Gastrocnemius medialis (tissue), 4 donors: Measurements from ENCODE around the gene PSD4. TPM values are rescaled to one million over a fixed set of nuclear protein-coding genes. Genes with fewer than 3 reads are reported as not detected.

Experiments
- ATAC-seq, 2 donors: fragments of 150-250 bp; one replicate each; pipeline ENCODE4 v1.9.1; 2016
- DNase-seq, 2 donors: peaks; one replicate each; pipeline ENCODE4 v3.0.0-alpha.2; 2019
- H3K27ac ChIP-seq, 4 donors: fragments of 200-600 bp; sonication (generic); 1 replicate in 1 of 4; 2 replicates in 3 of 4; pipeline ENCODE4 v1.5.1; 2016 to 2018; ENCODE audit warnings: mild to moderate bottlenecking in 2 of 4, moderate library complexity in 1 of 4
- H3K27me3 ChIP-seq, 3 donors: fragments of 200-600 bp; sonication (generic) in 2 of 3; 1 replicate in 1 of 3; 2 replicates in 2 of 3; pipeline versions ENCODE4 v1.5.1 to v1.6.0; 2016 to 2019; ENCODE audit warnings: mild to moderate bottlenecking in 1 of 3, moderate library complexity in 1 of 3
- H3K36me3 ChIP-seq, 2 donors: fragments of 200-600 bp; sonication (generic) in 1 of 2; one replicate each; pipeline ENCODE4 v1.5.1; 2017 to 2018
- H3K4me1 ChIP-seq, 2 donors: fragments of 200-600 bp; sonication (generic) in 1 of 2; one replicate each; pipeline ENCODE4 v1.5.1; 2016 to 2017; ENCODE audit warnings: mild to moderate bottlenecking in 2 of 2
- H3K4me3 ChIP-seq, 4 donors: fragments of 200-600 bp; sonication (generic) in 3 of 4; 1 replicate in 1 of 4; 2 replicates in 3 of 4; pipeline ENCODE4 v1.5.1; 2016 to 2019; ENCODE audit warnings: mild to moderate bottlenecking in 2 of 4
- H3K9me3 ChIP-seq, 3 donors: fragments of 200-600 bp; sonication (generic) in 2 of 3; 1 replicate in 1 of 3; 2 replicates in 2 of 3; pipeline ENCODE4 v1.5.1; 2016 to 2019
- CTCF ChIP-seq, 5 experiments: fragments of 450-650 bp in 3 of 5; fragments of 200-600 bp in 2 of 5; sonication (generic) in 2 of 5; IDR thresholded peaks in 4 of 5; conservative IDR thresholded peaks in 1 of 5; 1 replicate in 4 of 5; 2 replicates in 1 of 5; pipeline ENCODE4 v1.5.1; 2016 to 2019; ENCODE audit warnings: antibody characterized with exemption in 5 of 5, mild to moderate bottlenecking in 3 of 5, moderate library complexity in 3 of 5
- POLR2A ChIP-seq, 2 donors: fragments of 450-650 bp; IDR thresholded peaks; one replicate each; pipeline ENCODE4 v1.6.1; 2017; ENCODE audit warnings: antibody characterized with exemption in 2 of 2, mild to moderate bottlenecking in 2 of 2, moderate library complexity in 2 of 2
- in situ Hi-C, 4 donors: fragments of 200-750 bp; cut with MboI; loops; one replicate each; pipeline versions ENCODE4 v1.15.0 to v1.8.0; 2017; ENCODE audit warnings: low sequenced_read_pairs in 4 of 4
- intact Hi-C: fragments of 100-400 bp; cut with DNase I; formaldehyde crosslinking; loops from one replicate; pipeline ENCODE4 v1.15.1; 2023; ENCODE audit warnings: low total_unique reads
- total RNA-seq, 4 donors: library from RNA; depleted of rRNA; stranded (reverse); fragments of >200 nt; gene quantifications; one replicate each; pipeline versions ENCODE4 v1.1.0 to v1.2.3, GENCODE V29; 2016

The PSD4 gene
- total RNA-seq, 4 donors from 2014 or later = 0.32 to 1.3 (median 1.2) TPM

GRCh38 chr2:113240150-113240914, 66.6 kb downstream of the PSD4 start:
- peaks cover 7 to 29% of the 10 kb centered on the region in 2 donors for H3K4me1 ChIP-seq
- TF ChIP-seq POLR2A (IDR thresholded peaks at IDR 0.05) (peak in 1 of 2 donors; percentile 34), CTCF (IDR thresholded peaks at IDR 0.05 in 4 of 5, conservative IDR thresholded peaks at IDR 0.05 in 1 of 5) (no peak)
- H3K9me3 ChIP-seq = no peaks in the 10 kb centered on the region
- H3K36me3 ChIP-seq = no peaks in the 10 kb centered on the region
- DNase-seq (peak; percentile 78 to 87), ATAC-seq (peak; percentile 57 to 63)
- H3K4me3 ChIP-seq = no peak overlapping the region
- in situ Hi-C loops (no loop called here), intact Hi-C loops (no loop called here)
- peak overlapping the region; percentile 62 to 86 (median 80) for H3K27ac ChIP-seq
- no peaks in the 10 kb centered on the region for H3K27me3 ChIP-seq

- peaks cover 7 to 29% of the 10 kb centered on the region in 2 donors for H3K4me1 ChIP-seq
- no peaks in the 10 kb centered on the region for H3K9me3 ChIP-seq
- TF ChIP-seq POLR2A (IDR thresholded peaks at IDR 0.05) (peak in 1 of 2 donors; percentile 46), CTCF (IDR thresholded peaks at IDR 0.05 in 4 of 5, conservative IDR thresholded peaks at IDR 0.05 in 1 of 5) (peak in 1 of 5 experiments; percentile 10)
- no peaks in the 10 kb centered on the region for H3K27me3 ChIP-seq
- in situ Hi-C loops (no loop called here), intact Hi-C loops (no loop called here)
- no peak overlapping the region for H3K4me3 ChIP-seq
- H3K36me3 ChIP-seq = no peaks in the 10 kb centered on the region
- H3K27ac ChIP-seq = peak overlapping the region; percentile 62 to 86 (median 80)
- DNase-seq (peak; percentile 86 to 93), ATAC-seq (peak; percentile 84 to 90)
Measured at GRCh38 chr2:113240915-113241911, 67.4 kb downstream of the PSD4 start.

GRCh38 chr2:113242327-113242726, 68.6 kb downstream of the PSD4 start:
- TF ChIP-seq POLR2A (IDR thresholded peaks at IDR 0.05) = no peak
- no peak for TF ChIP-seq CTCF (IDR thresholded peaks at IDR 0.05 in 4 of 5, conservative IDR thresholded peaks at IDR 0.05 in 1 of 5)
- in situ Hi-C loops (no loop called here), intact Hi-C loops (no loop called here)
- Histone ChIP-seq H3K9me3 (no peaks in the 10 kb centered on the region), H3K27me3 (no peaks in the 10 kb centered on the region), H3K27ac (peak overlapping the region in 2 of 4 donors; percentile 84 to 86), H3K36me3 (no peaks in the 10 kb centered on the region), H3K4me3 (no peak overlapping the region), H3K4me1 (peaks cover 7 to 29% of the 10 kb centered on the region in 2 donors)
- DNase-seq (no peak), ATAC-seq (no peak)

- ATAC-seq (no peak), DNase-seq (no peak)
- Histone ChIP-seq H3K27ac (no peak overlapping the region), H3K4me1 (peaks cover 7 to 16% of the 10 kb centered on the region in 2 donors), H3K4me3 (no peak overlapping the region), H3K27me3 (no peaks in the 10 kb centered on the region), H3K9me3 (no peaks in the 10 kb centered on the region), H3K36me3 (no peaks in the 10 kb centered on the region)
- intact Hi-C loops = loop anchor here (5.0 kb wide), 1 partner anchor 43 kb away; no protein-coding TSS in a partner anchor
- in situ Hi-C loops = loop anchor here in 2 of 4 donors (5.0 kb wide), 1 partner anchor 127 kb away; no protein-coding TSS in a partner anchor
- TF ChIP-seq CTCF (IDR thresholded peaks at IDR 0.05 in 4 of 5, conservative IDR thresholded peaks at IDR 0.05 in 1 of 5) (no peak), POLR2A (IDR thresholded peaks at IDR 0.05) (no peak)
Measured at GRCh38 chr2:113245276-113245711, 71.5 kb downstream of the PSD4 start.
